IMR-90 (cell line): Measurements from ENCODE around the gene PLOD1. TPM values are rescaled to one million over a fixed set of nuclear protein-coding genes. Genes with fewer than 3 reads are reported as not detected.

ENCODE experiments used
- ATAC-seq: fragments of 200-7000 bp; cut with Tn5 transposase; 2 replicates; pipeline ENCODE4 v1.9.1; 2020; ENCODE audit warnings: low read depth, mild to moderate bottlenecking, moderate library complexity
- BruUV-seq: library from RNA; stranded (reverse); fragments of 400-500 nt; replicated peaks from 2 replicates; lab custom pipeline; 2021; lab: Mats Ljungman, UMichigan
- CTCF ChIA-PET: fragments of 300-600 bp; formaldehyde crosslinking; extraction: SDS; loops from one replicate; lab custom pipeline; 2021; ENCODE audit warnings: antibody characterized with exemption; lab: Yijun Ruan, JAX
- POLR2A ChIA-PET: fragments of 300-600 bp; sonication (Branson Sonifier 250); formaldehyde crosslinking; loops from one replicate; lab custom pipeline; 2022; ENCODE audit warnings: antibody characterized with exemption; ENCODE audit not compliant: unreplicated experiment; lab: Charles Lee
- DNase-seq: peaks from one replicate; pipeline ENCODE4 v3.0.0; 2013
- H2AFZ ChIP-seq: replicated peaks from 2 replicates; pipeline ENCODE3; 2013; ENCODE audit warnings: low read length, mild to moderate bottlenecking; ENCODE audit not compliant: poor library complexity
- H2AK5ac ChIP-seq: 2 replicates; pipeline ENCODE4 v1.6.1; 2013; ENCODE audit warnings: low read depth, low read length, inconsistent platforms
- H2AK9ac ChIP-seq: replicated peaks from 2 replicates; pipeline ENCODE3; 2013; ENCODE audit warnings: mild to moderate bottlenecking, low read depth, low read length, moderate library complexity; ENCODE audit not compliant: poor library complexity
- H2BK120ac ChIP-seq: 2 replicates; pipeline ENCODE4 v1.6.1; 2013; ENCODE audit warnings: low read depth, low read length, inconsistent platforms
- H2BK15ac ChIP-seq: 3 replicates; pipeline ENCODE4 v1.6.1; 2013; ENCODE audit warnings: low read depth, low read length, inconsistent platforms
- H2BK20ac ChIP-seq: 2 replicates; pipeline ENCODE4 v1.6.1; 2013; ENCODE audit warnings: low read depth, mild to moderate bottlenecking, inconsistent platforms, low read length, moderate library complexity
- H2BK5ac ChIP-seq: 2 replicates; pipeline ENCODE4 v1.6.1; 2013; ENCODE audit warnings: mild to moderate bottlenecking, low read depth, low read length, inconsistent platforms; ENCODE audit not compliant: poor library complexity, severe bottlenecking
- H3K14ac ChIP-seq: replicated peaks from 2 replicates; pipeline ENCODE4 v1.6.1; 2013; ENCODE audit warnings: low read depth, low read length, inconsistent platforms
- H3K18ac ChIP-seq: 2 replicates; pipeline ENCODE4 v1.6.1; 2013; ENCODE audit warnings: low read depth, low read length, control low read depth
- H3K23ac ChIP-seq: 2 replicates; pipeline ENCODE4 v1.6.1; 2013; ENCODE audit warnings: low read depth, low read length, inconsistent platforms
- H3K27ac ChIP-seq: 2 replicates; pipeline ENCODE4 v1.5.1; 2013; ENCODE audit warnings: mild to moderate bottlenecking, control low read depth, low read length; ENCODE audit not compliant: insufficient read depth
- H3K27me3 ChIP-seq: 2 replicates; pipeline ENCODE4 v1.6.1; 2013; ENCODE audit warnings: low read length; ENCODE audit not compliant: control insufficient read depth, insufficient read depth
- H3K36me3 ChIP-seq: 2 replicates; pipeline ENCODE4 v1.6.1; 2013; ENCODE audit warnings: low read length, mixed read lengths; ENCODE audit not compliant: control insufficient read depth, insufficient read depth
- H3K4ac ChIP-seq: 2 replicates; pipeline ENCODE4 v1.6.1; 2013; ENCODE audit warnings: low read depth, low read length, inconsistent platforms
- H3K4me1 ChIP-seq: 2 replicates; pipeline ENCODE4 v1.6.1; 2013; ENCODE audit warnings: low read length, mixed read lengths; ENCODE audit not compliant: control insufficient read depth, insufficient read depth
- H3K4me2 ChIP-seq: 2 replicates; pipeline ENCODE4 v1.6.1; 2013; ENCODE audit warnings: low read depth, mild to moderate bottlenecking, control low read depth, low read length, moderate library complexity
- H3K4me3 ChIP-seq: 2 replicates; pipeline ENCODE4 v1.5.1; 2013; ENCODE audit warnings: low read depth, mild to moderate bottlenecking, control low read depth, low read length, moderate library complexity; ENCODE audit not compliant: insufficient read depth
- H3K56ac ChIP-seq: 2 replicates; pipeline ENCODE4 v1.6.1; 2013; ENCODE audit warnings: low read length, inconsistent platforms; ENCODE audit not compliant: insufficient read depth; ENCODE audit errors: extremely low read depth
- H3K79me1 ChIP-seq, 2 experiments: 2 replicates each; pipeline ENCODE4 v1.6.1; 2013; ENCODE audit warnings: low read length in 2 of 2, inconsistent platforms in 1 of 2, low read depth in 1 of 2
- H3K9ac ChIP-seq: 2 replicates; pipeline ENCODE4 v1.6.1; 2013; ENCODE audit warnings: low read depth, low read length, control low read depth
- H3K9me1 ChIP-seq: 2 replicates; pipeline ENCODE4 v1.6.1; 2013; ENCODE audit warnings: low read length, inconsistent platforms; ENCODE audit not compliant: insufficient read depth
- H3K9me3 ChIP-seq: 2 replicates; pipeline ENCODE4 v1.6.1; 2013; ENCODE audit warnings: low read length; ENCODE audit not compliant: control insufficient read depth, insufficient read depth
- H4K20me1 ChIP-seq: 2 replicates; pipeline ENCODE4 v1.6.1; 2013; ENCODE audit warnings: low read length, inconsistent platforms; ENCODE audit not compliant: insufficient read depth
- H4K5ac ChIP-seq: 2 replicates; pipeline ENCODE4 v1.6.1; 2013; ENCODE audit warnings: mild to moderate bottlenecking, low read depth, low read length, control low read depth
- H4K8ac ChIP-seq, 2 experiments: 2 replicates each; pipeline ENCODE4 v1.6.1; 2013; ENCODE audit warnings: low read depth in 2 of 2, low read length in 2 of 2, control low read depth in 1 of 2, inconsistent platforms in 1 of 2
- H4K91ac ChIP-seq: 2 replicates; pipeline ENCODE4 v1.6.1; 2013; ENCODE audit warnings: low read depth, low read length, inconsistent platforms; ENCODE audit not compliant: insufficient read depth
- BHLHE40 ChIP-seq: fragments of 150-350 bp; IDR thresholded peaks from 2 replicates; pipeline ENCODE4 v1.6.1; 2016; ENCODE audit warnings: mild to moderate bottlenecking, low read depth, low read length
- CEBPB ChIP-seq: IDR thresholded peaks from 2 replicates; pipeline ENCODE4 v1.6.1; 2012; ENCODE audit warnings: low read depth, low read length, improper control_type of control experiment
- MAFK ChIP-seq: IDR thresholded peaks from 2 replicates; pipeline ENCODE4 v1.6.1; 2012; ENCODE audit warnings: low read depth, low read length, improper control_type of control experiment
- MAZ ChIP-seq: IDR thresholded peaks from 2 replicates; pipeline ENCODE4 v1.6.1; 2012; ENCODE audit warnings: low read depth, mild to moderate bottlenecking, low read length, improper control_type of control experiment, moderate library complexity, borderline replicate concordance
- WGBS, 2 experiments: methylation state at CpG; one replicate each; pipeline versions ENCODE4 v1.1.5 to v1.1.7; 2013; ENCODE audit warnings: missing lambda C conversion rate in 2 of 2; ENCODE audit not compliant: insufficient read length in 1 of 2; ENCODE audit errors: extremely low coverage in 2 of 2; 5-methylcytosine and 5-hydroxymethylcytosine counted together
- dilution Hi-C: fragments of 300-500 bp; cut with HindIII; formaldehyde crosslinking; loops from one replicate; pipeline ENCODE4 v1.14.3; 2018; ENCODE audit warnings: low sequenced_read_pairs; ENCODE audit not compliant: unreplicated experiment
- in situ Hi-C: fragments of 300-500 bp; cut with MboI; formaldehyde crosslinking; loops from 3 replicates; pipeline ENCODE4 v1.14.3; 2019; ENCODE audit warnings: low sequenced_read_pairs, inconsistent platforms, mixed read lengths
- intact Hi-C: fragments of 100-400 bp; cut with micrococcal nuclease; formaldehyde crosslinking; loops from 2 replicates; pipeline ENCODE4 v1.10.0; 2022
- polyA plus RNA-seq, 3 experiments: library from polyadenylated mRNA; depleted of rRNA; stranded (reverse); fragments of >200 nt; gene quantifications; 2 replicates each; pipeline ENCODE4 v1.2.3, GENCODE V29; 2012; ENCODE audit warnings: low replicate concordance in 1 of 3
- total RNA-seq: library from RNA; depleted of rRNA; stranded (reverse); fragments of >200 nt; gene quantifications from 2 replicates; pipeline ENCODE4 v1.2.3, GENCODE V29; 2012
- TF ChIP-seq, protein P1 (sequence below): fragments of 150-350 bp; IDR thresholded peaks from 2 replicates; pipeline ENCODE4 v1.6.1; 2017; ENCODE audit warnings: mild to moderate bottlenecking, antibody characterized with exemption, low read length, low read depth
- TF ChIP-seq, protein P2 (sequence below): conservative IDR thresholded peaks from 2 replicates; pipeline ENCODE4 v1.5.1; 2012; ENCODE audit warnings: mild to moderate bottlenecking, low read depth, low read length, improper control_type of control experiment

PLOD1 gene
- total and polyA plus RNA-seq, 2 of the 4 experiments (the other 2 are of a cell fraction) = 283 to 609 TPM

DNA sequence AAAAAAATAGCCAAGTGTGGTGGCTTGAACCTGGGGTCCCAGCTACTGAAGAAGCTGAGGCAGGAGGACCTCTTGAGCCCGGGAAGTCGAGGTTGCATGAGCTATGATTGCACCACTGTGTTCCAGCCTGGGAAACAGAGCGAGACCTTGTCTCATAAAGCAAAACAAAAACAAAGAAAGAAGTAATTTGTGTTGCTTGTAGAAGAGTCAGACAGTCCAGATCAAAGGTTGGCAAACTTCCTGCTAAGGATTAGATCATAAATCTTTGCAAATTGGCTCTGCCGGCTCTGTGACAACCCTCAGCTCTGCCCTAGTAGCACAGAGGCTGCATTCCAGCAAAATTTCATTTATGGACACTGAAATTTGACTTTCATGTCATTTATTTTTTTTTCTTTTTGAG is 26.7 kb downstream of the PLOD1 start:
- no peak overlapping the region for H2BK5ac ChIP-seq
- H4K8ac ChIP-seq = no peak overlapping the region
- no peak overlapping the region for H4K91ac ChIP-seq
- no peaks in the 10 kb centered on the region for H3K4me1 ChIP-seq
- no peak overlapping the region for H3K4me3 ChIP-seq
- intact Hi-C loops = no loop called here
- peaks cover 8% of the 10 kb centered on the region for H4K20me1 ChIP-seq
- H3K14ac ChIP-seq = no peak overlapping the region
- TF ChIP-seq MAZ (no peak), MAFK (no peak), BHLHE40 (no peak), CEBPB (no peak)
- TF ChIP-seq, protein P1, sequence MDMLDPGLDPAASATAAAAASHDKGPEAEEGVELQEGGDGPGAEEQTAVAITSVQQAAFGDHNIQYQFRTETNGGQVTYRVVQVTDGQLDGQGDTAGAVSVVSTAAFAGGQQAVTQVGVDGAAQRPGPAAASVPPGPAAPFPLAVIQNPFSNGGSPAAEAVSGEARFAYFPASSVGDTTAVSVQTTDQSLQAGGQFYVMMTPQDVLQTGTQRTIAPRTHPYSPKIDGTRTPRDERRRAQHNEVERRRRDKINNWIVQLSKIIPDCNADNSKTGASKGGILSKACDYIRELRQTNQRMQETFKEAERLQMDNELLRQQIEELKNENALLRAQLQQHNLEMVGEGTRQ = no peak
- TF ChIP-seq, protein P2, sequence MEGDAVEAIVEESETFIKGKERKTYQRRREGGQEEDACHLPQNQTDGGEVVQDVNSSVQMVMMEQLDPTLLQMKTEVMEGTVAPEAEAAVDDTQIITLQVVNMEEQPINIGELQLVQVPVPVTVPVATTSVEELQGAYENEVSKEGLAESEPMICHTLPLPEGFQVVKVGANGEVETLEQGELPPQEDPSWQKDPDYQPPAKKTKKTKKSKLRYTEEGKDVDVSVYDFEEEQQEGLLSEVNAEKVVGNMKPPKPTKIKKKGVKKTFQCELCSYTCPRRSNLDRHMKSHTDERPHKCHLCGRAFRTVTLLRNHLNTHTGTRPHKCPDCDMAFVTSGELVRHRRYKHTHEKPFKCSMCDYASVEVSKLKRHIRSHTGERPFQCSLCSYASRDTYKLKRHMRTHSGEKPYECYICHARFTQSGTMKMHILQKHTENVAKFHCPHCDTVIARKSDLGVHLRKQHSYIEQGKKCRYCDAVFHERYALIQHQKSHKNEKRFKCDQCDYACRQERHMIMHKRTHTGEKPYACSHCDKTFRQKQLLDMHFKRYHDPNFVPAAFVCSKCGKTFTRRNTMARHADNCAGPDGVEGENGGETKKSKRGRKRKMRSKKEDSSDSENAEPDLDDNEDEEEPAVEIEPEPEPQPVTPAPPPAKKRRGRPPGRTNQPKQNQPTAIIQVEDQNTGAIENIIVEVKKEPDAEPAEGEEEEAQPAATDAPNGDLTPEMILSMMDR = no peak
- no peak overlapping the region for H3K4ac ChIP-seq
- H3K4me2 ChIP-seq = no peak overlapping the region
- no peak overlapping the region for H2BK15ac ChIP-seq
- in situ Hi-C loops = no loop called here
- dilution Hi-C loops = no loop called here
- H2BK20ac ChIP-seq = no peak overlapping the region
- H3K9ac ChIP-seq = no peak overlapping the region
- DNase-seq (no peak), ATAC-seq (peak; percentile 21; the same call in 1 of the 2 replicates)
- ChIA-PET POLR2A (no interaction called here), CTCF (no interaction called here)
- no peak overlapping the region for H2AFZ ChIP-seq
- WGBS, 2 experiments = 33% methylated on average over 1 of the region's 4 CpGs; no CpG with 5 or more reads in 1 of the 2 experiments
- no peak overlapping the region for H2AK9ac ChIP-seq
- H4K5ac ChIP-seq = no peak overlapping the region
- H3K23ac ChIP-seq = no peak overlapping the region
- H2BK120ac ChIP-seq = no peak overlapping the region
- H3K36me3 ChIP-seq = peaks cover 77% of the 10 kb centered on the region
- no TSS peak for BruUV-seq
- H3K56ac ChIP-seq = no peak overlapping the region
- no peak overlapping the region for H3K18ac ChIP-seq
- H3K27ac ChIP-seq = no peak overlapping the region
- H3K9me3 ChIP-seq = no peaks in the 10 kb centered on the region
- no peak overlapping the region for H2AK5ac ChIP-seq
- peaks cover 5 to 16% of the 10 kb centered on the region in 2 experiments; a peak in 2 of 4 replicates for H3K79me1 ChIP-seq
- no peaks in the 10 kb centered on the region for H3K27me3 ChIP-seq
- no peaks in the 10 kb centered on the region for H3K9me1 ChIP-seq
